GM23338 (cell line): ENCODE measurements around the gene ZBTB7A. TPM values are rescaled to one million over a fixed set of nuclear protein-coding genes. Genes with fewer than 3 reads are reported as not detected.

Experiments used
- ATAC-seq: fragments of 200-7000 bp; cut with Tn5 transposase; 3 replicates; pipeline ENCODE4 v1.9.1; 2020
- DNase-seq: peaks from one replicate; pipeline ENCODE4 v3.0.0-alpha.2; 2015; ENCODE audit warnings: low spot score
- H2AFZ ChIP-seq: fragments of 200-600 bp; sonication (generic); 2 replicates; pipeline ENCODE4 v1.8.0; 2016; ENCODE audit warnings: antibody characterized with exemption, mild to moderate bottlenecking, moderate library complexity
- H3F3A ChIP-seq: fragments of 200-600 bp; sonication (generic); replicated peaks from 2 replicates; pipeline ENCODE4 v1.8.0; 2017; ENCODE audit warnings: antibody characterized with exemption, mixed run types, low read depth
- H3K27ac ChIP-seq: fragments of 200-600 bp; sonication (generic); 2 replicates; pipeline ENCODE4 v1.6.1; 2016; ENCODE audit warnings: low read depth
- H3K27me3 ChIP-seq: fragments of 200-600 bp; sonication (generic); 2 replicates; pipeline ENCODE4 v1.8.0; 2016; ENCODE audit warnings: mild to moderate bottlenecking, mixed run types, moderate library complexity; ENCODE audit not compliant: insufficient read depth
- H3K36me3 ChIP-seq: fragments of 200-600 bp; sonication (generic); 2 replicates; pipeline ENCODE4 v1.8.0; 2016; ENCODE audit warnings: mild to moderate bottlenecking; ENCODE audit not compliant: insufficient read depth
- H3K4me1 ChIP-seq: fragments of 200-600 bp; sonication (generic); 2 replicates; pipeline ENCODE4 v1.8.0; 2016; ENCODE audit warnings: mild to moderate bottlenecking, moderate library complexity; ENCODE audit not compliant: insufficient read depth
- H3K4me2 ChIP-seq: fragments of 200-600 bp; sonication (generic); 2 replicates; pipeline ENCODE4 v1.7.1; 2017; ENCODE audit warnings: mixed run types
- H3K4me3 ChIP-seq: fragments of 200-600 bp; sonication (generic); 2 replicates; pipeline ENCODE4 v1.6.1; 2016; ENCODE audit warnings: mixed run types
- H3K79me2 ChIP-seq: fragments of 200-600 bp; sonication (generic); replicated peaks from 2 replicates; pipeline ENCODE4 v1.8.0; 2017; ENCODE audit warnings: mild to moderate bottlenecking; ENCODE audit not compliant: insufficient read depth
- H3K9me2 ChIP-seq: fragments of 200-600 bp; sonication (generic); 2 replicates; pipeline ENCODE4 v1.8.0; 2017; ENCODE audit not compliant: insufficient read depth
- H4K20me1 ChIP-seq: fragments of 200-600 bp; sonication (generic); replicated peaks from 2 replicates; pipeline ENCODE4 v1.8.0; 2017; ENCODE audit warnings: mild to moderate bottlenecking; ENCODE audit not compliant: insufficient read depth
- H3K27ac Mint-ChIP-seq: 2 replicates; pipeline ENCODE4 v1.8.0; 2020; ENCODE audit warnings: inconsistent platforms, mild to moderate bottlenecking, moderate library complexity, mixed read lengths
- H3K27me3 Mint-ChIP-seq: 3 replicates; pipeline ENCODE4 v1.8.0; 2022; ENCODE audit warnings: low read depth, mild to moderate bottlenecking, moderate library complexity, mixed read lengths, inconsistent platforms; ENCODE audit not compliant: insufficient read depth, poor library complexity
- H3K36me3 Mint-ChIP-seq: 3 replicates; pipeline ENCODE4 v1.8.0; 2021; ENCODE audit warnings: low read depth, mild to moderate bottlenecking, inconsistent platforms, moderate library complexity, mixed read lengths
- H3K4me1 Mint-ChIP-seq: 3 replicates; pipeline ENCODE4 v1.8.0; 2020; ENCODE audit warnings: mild to moderate bottlenecking, inconsistent platforms, mixed read lengths
- H3K4me3 Mint-ChIP-seq: 3 replicates; pipeline ENCODE4 v1.8.0; 2021; ENCODE audit warnings: moderate library complexity, mild to moderate bottlenecking, inconsistent platforms, mixed read lengths
- H3K9me3 Mint-ChIP-seq: 3 replicates; pipeline ENCODE4 v1.8.0; 2020; ENCODE audit warnings: moderate library complexity, mild to moderate bottlenecking, inconsistent platforms, mixed read lengths
- CREB1 ChIP-seq: fragments of 250-450 bp; sonication (Bioruptor Pico); IDR thresholded peaks from 2 replicates; pipeline ENCODE4 v1.5.0; 2020; ENCODE audit warnings: low read depth, mild to moderate bottlenecking, moderate library complexity
- CTCF ChIP-seq, 2 experiments: fragments of 200-600 bp in 1 of 2; sonication (generic) in 1 of 2; conservative IDR thresholded peaks; 2 replicates each; pipeline versions ENCODE4 v1.5.1 to v1.6.1; 2016 to 2017; ENCODE audit warnings: antibody characterized with exemption in 2 of 2, low read depth in 2 of 2, mild to moderate bottlenecking in 2 of 2, moderate library complexity in 1 of 2
- ETS1 ChIP-seq: IDR thresholded peaks from 2 replicates; pipeline ENCODE4 v1.6.1; 2016; ENCODE audit warnings: antibody characterized with exemption
- EZH2 ChIP-seq: fragments of 200-600 bp; sonication (generic); IDR thresholded peaks from one replicate; pipeline ENCODE4 v1.8.0; 2017; ENCODE audit warnings: antibody characterized with exemption, mild to moderate bottlenecking, low read depth; ENCODE audit not compliant: unreplicated experiment
- NANOG ChIP-seq: IDR thresholded peaks from 2 replicates; pipeline ENCODE4 v1.6.1; 2016; ENCODE audit warnings: antibody characterized with exemption, borderline replicate concordance
- POLR2AphosphoS5 ChIP-seq: IDR thresholded peaks from 2 replicates; pipeline ENCODE4 v1.6.1; 2016; ENCODE audit warnings: antibody characterized with exemption, low read depth
- REST ChIP-seq: IDR thresholded peaks from one replicate; pipeline ENCODE4 v1.6.1; 2018; ENCODE audit warnings: antibody characterized with exemption; ENCODE audit not compliant: unreplicated experiment
- STAT1 ChIP-seq: IDR thresholded peaks from one replicate; pipeline ENCODE4 v1.6.1; 2016; ENCODE audit warnings: antibody characterized with exemption; ENCODE audit not compliant: unreplicated experiment
- ZNF114 ChIP-seq: fragments of 250-450 bp; sonication (Bioruptor Pico); IDR thresholded peaks from 2 replicates; pipeline ENCODE4 v1.5.0; 2020; ENCODE audit warnings: mild to moderate bottlenecking, moderate library complexity
- ZNF331 ChIP-seq: fragments of 250-450 bp; sonication (Bioruptor Pico); IDR thresholded peaks from 2 replicates; pipeline ENCODE4 v1.5.0; 2020; ENCODE audit warnings: low read depth, mild to moderate bottlenecking, moderate library complexity
- polyA plus RNA-seq: library from polyadenylated mRNA; unstranded; fragments of >200 nt; fragmentation: Nextera tagmentation; extraction: Ambion mirVana; gene quantifications from 2 replicates; pipeline ENCODE4 v1.2.1, GENCODE V29; 2016
- total RNA-seq: library from RNA; depleted of rRNA; stranded (reverse); fragments of >200 nt; shearing (Covaris generic); gene quantifications from 2 replicates; pipeline ENCODE4 v1.2.3, GENCODE V29; 2014

ZBTB7A gene
- total and polyA plus RNA-seq, 2 experiments from 2014 or later, result 9.5 to 35.0 TPM

GRCh38 chr19:4059891-4060620 lies 6.6 kb downstream of the ZBTB7A start:
- Histone ChIP-seq H3K4me2 (no peak overlapping the region; the same call in 1 of the 2 replicates), H3K4me1 (peaks cover 19% of the 10 kb centered on the region), H3F3A (peaks cover 18% of the 10 kb centered on the region), H2AFZ (no peak overlapping the region), H3K36me3 (no peaks in the 10 kb centered on the region), H3K27ac (no peak overlapping the region), H4K20me1 (peaks cover 50% of the 10 kb centered on the region), H3K79me2 (peaks cover 95% of the 10 kb centered on the region), H3K27me3 (no peaks in the 10 kb centered on the region), H3K4me3 (no peak overlapping the region), H3K9me2 (no peaks in the 10 kb centered on the region)
- Mint-ChIP-seq H3K27me3 (peaks cover 14% of the 10 kb centered on the region), H3K36me3 (peaks cover 16% of the 10 kb centered on the region), H3K4me1 (peaks cover 6% of the 10 kb centered on the region), H3K4me3 (no peak overlapping the region), H3K9me3 (no peaks in the 10 kb centered on the region; the same call in 2 of the 3 replicates), H3K27ac (peak overlapping the region; percentile 89)
- DNase-seq, result peak; percentile 33
- TF ChIP-seq NANOG (no peak), REST (no peak), CTCF (conservative IDR thresholded peaks at IDR 0.05; ENCODE audit: low read depth in 2 of 2) (no peak), ZNF331 (CRISPR knock-in tag) (no peak), POLR2AphosphoS5 (no peak; the same call in 1 of the 2 replicates), ZNF114 (CRISPR knock-in tag) (no peak), STAT1 (no peak), CREB1 (CRISPR knock-in tag) (no peak), ETS1 (no peak), EZH2 (no peak)
- no peak for ATAC-seq
